SK-N-SH treated with all-trans-retinoic acid at 6 μM for 48 hours (cell line): Measurements from ENCODE around the gene MRPS27.

ENCODE experiments used
- ATAC-seq: fragments of 200-7000 bp; cut with Tn5 transposase; 3 replicates; pipeline ENCODE4 v1.9.1; 2020; ENCODE audit warnings: mild to moderate bottlenecking, moderate library complexity
- ARNTL ChIP-seq: fragments of 450-650 bp; formaldehyde crosslinking; IDR thresholded peaks from 2 replicates; pipeline ENCODE4 v1.5.0; 2020; ENCODE audit warnings: low read depth, mild to moderate bottlenecking, moderate library complexity, borderline replicate concordance
- BACH2 ChIP-seq: fragments of 250-450 bp; sonication (Bioruptor Pico); IDR thresholded peaks from 2 replicates; pipeline ENCODE4 v1.9.0; 2021; ENCODE audit warnings: mild to moderate bottlenecking, borderline replicate concordance
- CREB5 ChIP-seq: fragments of 250-450 bp; sonication (Bioruptor Pico); IDR thresholded peaks from 2 replicates; pipeline ENCODE4 v1.5.1; 2020; ENCODE audit warnings: low read depth, mild to moderate bottlenecking, moderate library complexity
- CSDC2 ChIP-seq: fragments of 250-450 bp; sonication (Bioruptor Pico); IDR thresholded peaks from 2 replicates; pipeline ENCODE4 v1.5.0; 2020; ENCODE audit warnings: mild to moderate bottlenecking, moderate library complexity
- CSRNP3 ChIP-seq: fragments of 250-450 bp; sonication (Bioruptor Pico); IDR thresholded peaks from 2 replicates; pipeline ENCODE4 v1.5.1; 2021; ENCODE audit warnings: mild to moderate bottlenecking, moderate library complexity
- ESRRG ChIP-seq: fragments of 250-450 bp; sonication (Bioruptor Pico); IDR thresholded peaks from 2 replicates; pipeline ENCODE4 v1.6.1; 2021; ENCODE audit warnings: mild to moderate bottlenecking
- GLIS3 ChIP-seq: fragments of 250-450 bp; sonication (Bioruptor Pico); IDR thresholded peaks from 2 replicates; pipeline ENCODE4 v1.5.0; 2020; ENCODE audit warnings: mild to moderate bottlenecking, moderate library complexity
- ISL1 ChIP-seq: fragments of 250-450 bp; sonication (Bioruptor Pico); IDR thresholded peaks from 2 replicates; pipeline ENCODE4 v2.1.2; 2022; ENCODE audit warnings: mild to moderate bottlenecking, moderate library complexity
- OSR1 ChIP-seq: fragments of 250-450 bp; sonication (Bioruptor Pico); IDR thresholded peaks from 2 replicates; pipeline ENCODE4 v1.8.0; 2022; ENCODE audit warnings: moderate library complexity, mild to moderate bottlenecking, inconsistent platforms
- PATZ1 ChIP-seq: fragments of 250-450 bp; sonication (Bioruptor Pico); IDR thresholded peaks from 2 replicates; pipeline ENCODE4 v1.8.0; 2020; ENCODE audit warnings: mild to moderate bottlenecking, moderate library complexity, borderline replicate concordance
- POU6F1 ChIP-seq: fragments of 250-450 bp; sonication (Bioruptor Pico); IDR thresholded peaks from 2 replicates; pipeline ENCODE4 v1.8.0; 2021; ENCODE audit warnings: low read depth, mild to moderate bottlenecking, moderate library complexity, borderline replicate concordance
- PPARA ChIP-seq: fragments of 250-450 bp; sonication (Bioruptor Pico); IDR thresholded peaks from 2 replicates; pipeline ENCODE4 v1.5.0; 2020; ENCODE audit warnings: mild to moderate bottlenecking, borderline replicate concordance
- RARB ChIP-seq: fragments of 250-450 bp; sonication (Bioruptor Pico); IDR thresholded peaks from 2 replicates; pipeline ENCODE4 v1.8.0; 2021; ENCODE audit warnings: mild to moderate bottlenecking, moderate library complexity
- SNAI2 ChIP-seq: fragments of 250-450 bp; sonication (Bioruptor Pico); IDR thresholded peaks from 2 replicates; pipeline ENCODE4 v1.5.0; 2020; ENCODE audit warnings: mild to moderate bottlenecking, moderate library complexity
- TOX ChIP-seq: fragments of 250-450 bp; sonication (Bioruptor Pico); IDR thresholded peaks from 2 replicates; pipeline ENCODE4 v1.8.0; 2021; ENCODE audit warnings: mild to moderate bottlenecking, moderate library complexity, borderline replicate concordance
- TSHZ2 ChIP-seq: fragments of 250-450 bp; sonication (Bioruptor Pico); IDR thresholded peaks from 2 replicates; pipeline ENCODE4 v1.5.0; 2020; ENCODE audit warnings: mild to moderate bottlenecking, moderate library complexity
- ZFP3 ChIP-seq: fragments of 250-450 bp; sonication (Bioruptor Pico); IDR thresholded peaks from 2 replicates; pipeline ENCODE4 v1.5.0; 2020; ENCODE audit warnings: mild to moderate bottlenecking, moderate library complexity
- ZFP30 ChIP-seq: fragments of 450-650 bp; formaldehyde crosslinking; IDR thresholded peaks from 2 replicates; pipeline ENCODE4 v1.5.0; 2022; ENCODE audit warnings: mild to moderate bottlenecking, moderate library complexity
- ZNF565 ChIP-seq: fragments of 450-650 bp; formaldehyde crosslinking; conservative IDR thresholded peaks from 2 replicates; pipeline ENCODE4 v1.5.0; 2020; ENCODE audit warnings: low read depth, mild to moderate bottlenecking, moderate library complexity
- ZNF8 ChIP-seq: fragments of 450-650 bp; formaldehyde crosslinking; IDR thresholded peaks from 2 replicates; pipeline ENCODE4 v1.5.0; 2020; ENCODE audit warnings: mild to moderate bottlenecking, moderate library complexity

The MRPS27 gene

GRCh38 chr5:72293495-72294055 is 26.5 kb downstream of the MRPS27 start:
- no peak for ATAC-seq
- no peak for TF ChIP-seq SNAI2 (CRISPR knock-in tag)
- no peak for TF ChIP-seq CREB5 (CRISPR knock-in tag)
- no peak for TF ChIP-seq TSHZ2 (CRISPR knock-in tag)
- no peak for TF ChIP-seq ZNF565 (CRISPR knock-in tag)
- no peak for TF ChIP-seq PATZ1 (CRISPR knock-in tag)
- no peak for TF ChIP-seq ESRRG (CRISPR knock-in tag)
- no peak for TF ChIP-seq BACH2 (CRISPR knock-in tag)
- TF ChIP-seq OSR1 (CRISPR knock-in tag): no peak
- no peak for TF ChIP-seq TOX
- TF ChIP-seq RARB (CRISPR knock-in tag): no peak
- no peak for TF ChIP-seq PPARA (CRISPR knock-in tag)
- TF ChIP-seq CSDC2 (CRISPR knock-in tag): no peak
- no peak for TF ChIP-seq CSRNP3 (CRISPR knock-in tag)
- no peak for TF ChIP-seq POU6F1 (CRISPR knock-in tag)
- TF ChIP-seq ISL1 (CRISPR knock-in tag): no peak

GRCh38 chr5:72292411-72292810 is 27.6 kb downstream of the MRPS27 start:
- no peak for ATAC-seq
- TF ChIP-seq GLIS3: no peak
- no peak for TF ChIP-seq CSRNP3 (CRISPR knock-in tag)
- TF ChIP-seq ZFP3 (CRISPR knock-in tag): no peak
- TF ChIP-seq ZFP30 (CRISPR knock-in tag): no peak
- no peak for TF ChIP-seq ESRRG (CRISPR knock-in tag)
- TF ChIP-seq ZNF565 (CRISPR knock-in tag): no peak
- TF ChIP-seq TSHZ2 (CRISPR knock-in tag): no peak
- TF ChIP-seq CSDC2 (CRISPR knock-in tag): no peak
- TF ChIP-seq CREB5 (CRISPR knock-in tag): no peak
- TF ChIP-seq TOX: no peak
- no peak for TF ChIP-seq ARNTL (CRISPR knock-in tag)
- TF ChIP-seq OSR1 (CRISPR knock-in tag): no peak
- TF ChIP-seq ZNF8 (CRISPR knock-in tag): no peak
- TF ChIP-seq POU6F1 (CRISPR knock-in tag): no peak
